IPS-15b (cell line): Measurements from ENCODE around the gene ACOT13.
"Not testable (repeated sequence)": the region's sequence is repeated elsewhere in the genome, so short reads cannot be mapped to it uniquely, and the experiment has no call there.

ENCODE experiments used
- H3K27me3 ChIP-seq: one replicate; pipeline ENCODE4 v1.6.1; 2013; ENCODE audit warnings: low read length; ENCODE audit not compliant: control insufficient read depth, insufficient read depth
- H3K36me3 ChIP-seq: one replicate; pipeline ENCODE4 v1.6.1; 2013; ENCODE audit warnings: low read length; ENCODE audit not compliant: control insufficient read depth, insufficient read depth
- H3K4me1 ChIP-seq: one replicate; pipeline ENCODE4 v1.6.1; 2013; ENCODE audit warnings: mild to moderate bottlenecking, low read length; ENCODE audit not compliant: control insufficient read depth, insufficient read depth
- H3K4me3 ChIP-seq: one replicate; pipeline ENCODE4 v1.5.1; 2013; ENCODE audit warnings: low read depth, low read length
- H3K9ac ChIP-seq: one replicate; pipeline ENCODE4 v1.6.1; 2013; ENCODE audit warnings: low read depth, mild to moderate bottlenecking, low read length
- H3K9me3 ChIP-seq: one replicate; pipeline ENCODE4 v1.6.1; 2013; ENCODE audit warnings: mild to moderate bottlenecking, low read length; ENCODE audit not compliant: control insufficient read depth, insufficient read depth

Gene ACOT13

DNA sequence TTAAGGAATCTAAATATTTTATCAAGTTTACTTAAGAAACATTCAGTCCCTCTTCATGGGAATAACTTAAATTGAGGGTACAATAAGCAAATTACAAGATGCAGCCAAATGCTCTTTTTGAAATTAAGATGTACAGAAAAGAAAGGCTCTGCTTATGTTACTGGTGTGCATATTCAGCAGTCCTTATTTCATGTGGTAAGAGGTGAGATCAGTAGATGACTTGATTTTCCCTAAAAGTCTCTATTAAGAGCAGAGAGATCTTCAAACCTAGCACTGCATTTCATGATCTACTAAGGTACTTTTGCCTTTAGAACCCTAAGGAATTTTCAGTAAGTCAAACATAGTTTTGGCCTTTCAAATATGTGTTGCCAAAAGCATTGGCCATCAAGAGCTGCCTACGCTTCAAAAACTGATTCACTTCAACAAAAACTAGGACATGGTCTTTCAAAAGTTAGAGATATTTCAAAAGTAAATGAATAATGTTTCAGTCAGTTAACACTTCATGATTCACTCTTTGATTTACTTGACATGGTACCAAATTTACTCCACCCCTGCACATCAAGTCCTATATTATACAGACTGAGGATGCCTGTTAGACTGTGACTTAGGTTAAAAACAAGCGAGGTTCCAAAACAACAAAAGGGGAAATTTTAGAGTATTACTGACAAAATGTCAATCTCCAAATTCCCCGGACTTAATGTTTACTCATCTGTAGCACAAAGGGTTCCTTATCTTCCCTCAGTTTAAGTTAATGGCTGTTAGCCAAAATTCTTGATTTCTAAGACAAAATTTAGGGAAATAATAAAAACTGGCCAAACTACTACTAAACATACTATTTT lies 32.9 kb downstream of the ACOT13 start:
- Histone ChIP-seq H3K4me1 (no peaks in the 10 kb centered on the region), H3K9ac (no peak overlapping the region), H3K9me3 (no peaks in the 10 kb centered on the region), H3K4me3 (no peak overlapping the region), H3K36me3 (no peaks in the 10 kb centered on the region), H3K27me3 (no peaks in the 10 kb centered on the region)

DNA sequence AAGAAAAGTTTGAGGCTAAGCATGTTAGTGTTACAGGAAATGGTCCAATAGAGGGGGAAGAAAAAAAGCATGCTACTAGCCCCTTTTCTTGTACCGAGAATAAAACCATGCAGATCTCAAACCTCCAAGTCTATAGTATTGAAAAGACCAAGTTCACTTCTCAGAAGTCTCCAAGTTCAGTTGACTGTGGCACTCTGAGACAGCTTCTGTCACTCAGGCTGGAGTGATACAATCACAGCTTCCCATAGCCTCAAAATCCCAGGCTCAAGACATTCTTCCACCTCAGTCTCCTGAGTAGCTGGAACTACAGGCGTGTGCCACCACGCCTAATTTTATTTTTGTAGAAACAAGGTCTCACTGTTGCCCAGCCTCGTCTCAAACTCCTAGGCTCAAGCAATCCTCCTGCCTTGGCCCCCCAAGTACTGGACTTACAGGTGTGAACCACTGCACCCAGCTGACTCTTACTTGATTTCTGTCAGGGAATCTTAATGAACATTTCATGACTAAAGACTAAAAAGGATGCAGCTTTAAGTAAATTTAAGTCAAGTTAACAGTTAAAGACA lies 35.9 kb downstream of the ACOT13 start:
- Histone ChIP-seq H3K36me3 (peaks cover 6% of the 10 kb centered on the region), H3K27me3 (no peaks in the 10 kb centered on the region), H3K9ac (no peak overlapping the region), H3K4me1 (no peaks in the 10 kb centered on the region), H3K4me3 (no peak overlapping the region), H3K9me3 (no peaks in the 10 kb centered on the region)

DNA sequence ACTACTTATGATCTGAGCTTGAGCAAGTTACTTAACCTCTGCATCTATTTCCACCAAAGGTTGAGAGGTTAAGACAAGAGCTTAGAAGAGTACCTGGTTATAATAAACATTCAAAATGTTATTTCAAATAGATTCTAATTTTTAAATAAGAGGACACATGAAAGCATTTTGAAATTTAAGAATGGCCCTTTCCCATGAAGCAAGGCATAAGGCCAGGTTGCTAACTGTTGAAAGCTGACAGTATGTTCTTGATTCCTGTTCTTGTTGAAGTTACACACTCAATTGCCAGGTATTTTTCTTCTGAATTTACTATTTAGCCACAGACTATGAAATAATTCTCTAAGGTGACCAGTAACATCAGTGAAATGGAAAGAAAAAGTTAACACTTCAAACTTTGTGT lies 37.6 kb downstream of the ACOT13 start:
- Histone ChIP-seq H3K27me3 (no peaks in the 10 kb centered on the region), H3K4me3 (no peak overlapping the region), H3K9me3 (no peaks in the 10 kb centered on the region), H3K36me3 (peaks cover 16% of the 10 kb centered on the region), H3K4me1 (no peaks in the 10 kb centered on the region), H3K9ac (no peak overlapping the region)

DNA sequence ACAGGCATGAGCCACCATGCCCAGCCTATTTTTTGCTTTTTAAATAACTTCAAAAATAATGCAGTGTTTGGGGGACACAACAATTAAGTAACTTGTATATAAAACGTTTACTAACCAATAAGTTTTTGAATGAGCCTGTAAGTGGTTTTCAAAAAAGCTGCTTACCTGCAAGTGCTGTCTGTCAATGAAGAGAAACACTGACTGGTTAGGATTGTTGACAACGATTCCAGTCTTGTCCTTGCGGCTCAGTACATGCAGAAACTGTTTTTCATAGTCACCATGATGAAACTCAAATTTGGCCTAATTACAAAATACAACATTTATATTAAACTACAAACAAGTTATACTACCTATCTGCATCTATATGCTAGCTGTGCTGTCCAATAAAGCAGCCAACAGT lies 41.7 kb downstream of the ACOT13 start:
- no peaks in the 10 kb centered on the region for H3K4me1 ChIP-seq
- H3K27me3 ChIP-seq: no peaks in the 10 kb centered on the region
- no peak overlapping the region for H3K9ac ChIP-seq
- peaks cover 49% of the 10 kb centered on the region for H3K36me3 ChIP-seq
- H3K4me3 ChIP-seq: no peak overlapping the region
- no peaks in the 10 kb centered on the region for H3K9me3 ChIP-seq

DNA sequence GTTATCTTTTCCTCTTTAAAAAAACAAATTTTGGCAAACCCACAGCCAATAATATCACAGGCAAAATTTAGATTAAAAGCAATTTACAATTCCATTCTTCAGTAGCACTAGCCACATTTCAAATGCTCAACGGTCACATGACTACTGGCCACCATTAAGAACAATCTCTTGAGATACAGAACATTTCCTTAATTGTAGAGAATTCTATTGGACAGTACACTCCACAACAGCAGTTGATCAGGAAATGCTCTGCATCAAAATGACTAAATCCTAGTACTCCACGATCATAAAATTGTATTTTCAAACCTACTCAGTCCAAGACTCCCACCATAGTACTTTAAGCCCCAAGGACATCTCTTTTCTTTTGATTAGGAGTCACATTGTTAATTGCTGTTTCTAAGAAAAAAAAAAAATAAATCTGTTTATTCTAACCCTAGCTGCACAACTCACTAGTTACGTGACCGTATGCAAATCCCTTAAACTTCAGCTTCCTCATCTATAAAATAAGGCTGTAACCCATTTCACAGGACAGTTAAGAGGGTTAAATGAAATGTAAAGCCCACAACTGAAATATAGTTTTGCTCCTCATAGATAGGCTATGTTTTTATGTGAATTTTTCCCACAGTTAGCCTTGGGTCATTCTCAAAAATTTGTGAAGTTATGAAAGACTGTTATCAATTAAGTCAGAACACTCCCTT lies 42.3 kb downstream of the ACOT13 start:
- Histone ChIP-seq H3K9ac (no peak overlapping the region), H3K4me1 (no peaks in the 10 kb centered on the region), H3K27me3 (no peaks in the 10 kb centered on the region), H3K4me3 (no peak overlapping the region), H3K9me3 (no peaks in the 10 kb centered on the region), H3K36me3 (peaks cover 49% of the 10 kb centered on the region)

DNA sequence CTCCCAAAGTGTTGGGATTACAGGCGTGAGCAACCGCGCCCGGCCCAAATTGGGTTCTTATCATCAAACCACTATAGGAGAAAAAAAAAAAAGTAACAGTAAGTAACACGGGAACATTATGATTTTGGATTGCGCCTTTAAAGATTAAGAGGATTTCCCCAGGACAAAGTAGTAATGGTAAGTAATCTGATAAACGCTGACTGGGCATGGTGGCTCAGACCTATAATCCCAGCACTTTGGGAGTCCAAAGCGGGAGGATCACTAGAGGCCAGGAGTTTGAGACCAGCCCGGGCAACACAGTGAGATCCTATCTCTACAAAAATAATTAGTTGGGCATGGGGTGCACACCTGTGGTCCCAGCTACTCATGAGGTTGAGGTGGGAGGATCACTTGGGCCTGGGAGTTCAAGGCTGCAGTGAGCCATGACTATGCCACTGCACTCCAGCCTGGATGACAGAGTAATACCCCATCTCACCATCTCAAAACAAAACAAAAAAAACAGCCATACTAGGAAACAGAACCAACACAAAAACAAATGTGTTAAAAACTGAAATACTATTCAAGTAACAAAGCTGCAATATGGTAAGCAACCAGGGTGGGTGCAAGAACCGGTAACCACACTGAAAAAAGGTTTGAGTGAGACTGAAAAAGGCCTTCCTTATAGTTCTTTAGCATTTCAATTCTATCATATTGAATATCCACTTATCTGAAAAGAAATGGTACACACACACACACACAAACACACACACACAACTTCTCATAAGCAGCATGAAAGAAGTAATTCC lies 43.8 kb downstream of the ACOT13 start:
- no peaks in the 10 kb centered on the region for H3K27me3 ChIP-seq
- no peaks in the 10 kb centered on the region for H3K4me1 ChIP-seq
- H3K9ac ChIP-seq: no peak overlapping the region
- H3K4me3 ChIP-seq: no peak overlapping the region
- H3K9me3 ChIP-seq: no peaks in the 10 kb centered on the region
- peaks cover 49% of the 10 kb centered on the region for H3K36me3 ChIP-seq

DNA sequence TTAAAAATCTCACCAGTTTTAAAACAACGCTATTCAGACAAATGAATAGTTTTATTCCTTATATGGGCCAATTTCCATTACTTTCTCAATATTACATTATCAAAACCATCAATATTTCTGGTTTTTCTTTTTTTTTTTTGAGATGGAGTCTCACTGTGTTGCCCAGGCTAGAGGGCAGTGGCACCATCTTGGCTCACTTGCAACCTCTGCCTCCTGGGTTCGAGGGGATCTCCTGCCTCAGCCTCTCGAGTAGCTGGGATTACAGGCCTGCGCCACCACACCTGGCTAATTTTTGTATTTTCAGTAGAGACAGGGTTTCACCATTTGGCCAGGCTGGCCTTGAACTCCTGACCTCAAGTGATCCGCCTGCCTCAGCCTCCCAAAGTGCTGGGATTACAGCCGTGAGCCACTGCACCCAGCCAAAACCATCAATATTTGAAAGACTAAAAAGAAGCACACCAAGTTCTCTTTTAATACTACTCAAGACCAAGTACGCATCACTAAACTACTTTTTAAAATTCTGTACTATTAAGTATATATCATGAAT lies 49.8 kb downstream of the ACOT13 start:
- Histone ChIP-seq H3K36me3 (peaks cover 20% of the 10 kb centered on the region), H3K4me3 (peak overlapping the region; percentile 89)
- not testable (repeated sequence) for H3K27me3 ChIP-seq, H3K9ac ChIP-seq, H3K4me1 ChIP-seq, H3K9me3 ChIP-seq

DNA sequence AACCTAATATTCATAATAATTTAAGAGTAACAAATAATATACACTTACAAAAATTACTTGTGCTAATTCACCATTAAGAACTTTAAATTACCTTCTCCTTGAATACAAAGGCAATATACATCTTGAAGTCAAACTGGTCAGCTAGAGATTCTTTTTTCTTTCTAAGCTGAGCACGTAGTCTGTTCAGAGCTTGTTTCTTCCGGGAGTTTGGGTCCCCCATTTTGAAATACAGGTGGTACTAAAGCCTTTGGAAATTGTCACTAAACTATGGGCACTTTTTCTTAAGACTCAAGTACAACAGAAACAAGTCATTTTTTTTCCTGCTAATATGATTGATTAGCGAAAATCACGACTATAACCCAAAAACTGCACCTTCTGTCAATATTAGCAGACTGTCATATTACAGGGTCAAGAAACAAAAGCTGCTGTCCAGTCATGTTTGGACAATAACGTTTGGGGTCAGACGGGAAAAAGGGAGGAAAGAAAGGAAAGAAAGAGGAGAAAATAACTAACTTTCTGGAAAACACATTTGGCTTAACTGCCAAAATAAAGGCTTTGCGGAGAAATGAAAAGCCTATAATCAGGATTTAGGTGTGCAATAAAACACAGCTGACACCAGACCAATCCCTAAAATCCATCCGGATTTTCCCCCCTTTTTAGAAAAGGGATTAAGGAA lies 51.7 kb downstream of the ACOT13 start:
- H3K27me3 ChIP-seq: no peaks in the 10 kb centered on the region
- peaks cover 6% of the 10 kb centered on the region for H3K36me3 ChIP-seq
- peak overlapping the region; percentile 99 for H3K9ac ChIP-seq
- peak overlapping the region; percentile 89 for H3K4me3 ChIP-seq
- H3K4me1 ChIP-seq: peaks cover 3% of the 10 kb centered on the region
- H3K9me3 ChIP-seq: no peaks in the 10 kb centered on the region

DNA sequence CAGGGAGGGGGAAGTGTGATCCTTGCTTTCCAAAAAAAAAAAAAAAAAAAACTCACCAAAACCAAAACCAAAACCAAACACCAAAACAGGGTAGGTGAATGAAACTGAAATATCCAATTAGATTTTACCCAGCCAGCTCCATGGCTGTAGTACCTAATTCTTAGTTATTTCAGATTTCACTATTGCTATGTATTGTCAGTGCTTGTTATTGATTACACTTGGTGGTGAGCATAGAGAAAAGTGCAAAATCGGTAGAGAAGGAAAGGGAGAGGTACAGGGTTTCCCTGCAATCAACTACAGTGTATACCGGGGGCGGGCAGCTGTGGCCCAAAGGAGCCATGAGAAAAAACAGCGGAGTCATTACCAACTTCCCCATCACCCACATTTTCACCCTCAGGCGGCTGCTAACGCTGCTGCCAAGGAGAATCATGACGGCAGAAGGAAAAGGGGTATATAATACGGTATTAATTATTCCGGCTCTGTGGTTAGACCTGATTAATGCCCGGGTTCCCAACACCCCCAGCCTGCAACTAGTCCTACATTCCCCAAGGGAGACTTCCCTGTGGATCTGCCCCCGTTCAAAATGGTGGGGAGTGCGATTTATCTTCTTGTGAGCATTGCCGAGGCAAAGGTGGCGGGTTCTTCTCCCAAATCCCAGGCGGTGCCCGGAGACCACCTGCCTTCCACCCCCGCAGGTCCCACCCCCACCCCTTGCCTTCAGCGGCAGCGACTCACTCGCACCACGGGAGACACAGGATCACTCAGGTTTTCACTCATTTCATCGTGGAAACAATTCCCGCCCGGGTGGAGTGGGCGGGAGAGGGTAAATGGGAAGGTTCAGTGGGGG lies 52.5 kb downstream of the ACOT13 start, which contains the start of gene C6orf62:
TSS of gene C6orf62 (minus strand) at position 30 of the 847 bp plus-strand sequence. CDS start 486 bp downstream, outside the sequence.
- Histone ChIP-seq H3K4me3 (peak within 1 kb of the TSS; percentile 89), H3K27me3 (no peaks in the 10 kb centered on the region), H3K9me3 (no peaks in the 10 kb centered on the region), H3K36me3 (peaks cover 6% of the 10 kb centered on the region), H3K4me1 (peaks cover 3% of the 10 kb centered on the region), H3K9ac (peak within 1 kb of the TSS; percentile 99)

DNA sequence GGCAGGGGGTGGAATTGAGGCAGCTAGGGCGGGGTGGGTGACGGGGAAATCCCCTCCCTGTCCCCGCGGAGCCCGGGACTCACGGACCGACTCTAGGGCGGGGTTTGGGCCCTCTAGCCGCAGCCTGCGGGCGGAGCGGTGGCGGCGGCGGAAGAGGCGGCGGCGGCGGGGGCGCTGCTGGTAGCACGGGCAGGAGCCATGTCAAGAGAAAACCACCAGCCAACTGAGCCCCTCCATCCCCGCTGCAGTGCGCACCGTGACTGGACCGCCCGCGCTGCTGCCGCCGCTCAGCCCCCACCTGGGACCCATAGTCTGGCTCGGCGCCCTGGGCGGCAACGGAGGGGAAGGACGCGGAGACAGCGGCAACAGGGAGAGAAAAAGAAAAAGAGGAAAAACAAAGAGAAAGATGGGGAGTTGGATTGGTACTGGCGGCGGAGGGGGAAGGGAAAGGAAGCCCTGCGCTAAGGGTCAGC lies 53.3 kb downstream of the ACOT13 start:
- peak overlapping the region; percentile 99 for H3K9ac ChIP-seq
- H3K27me3 ChIP-seq: no peaks in the 10 kb centered on the region
- H3K4me1 ChIP-seq: peaks cover 3% of the 10 kb centered on the region
- peaks cover 6% of the 10 kb centered on the region for H3K36me3 ChIP-seq
- peak overlapping the region; percentile 89 for H3K4me3 ChIP-seq
- H3K9me3 ChIP-seq: no peaks in the 10 kb centered on the region
